ENCODE data around the gene RSBN1.
A peak's percentile ranks its signal among the peaks of the same experiment; 100 is the strongest.

The RSBN1 gene

DNA sequence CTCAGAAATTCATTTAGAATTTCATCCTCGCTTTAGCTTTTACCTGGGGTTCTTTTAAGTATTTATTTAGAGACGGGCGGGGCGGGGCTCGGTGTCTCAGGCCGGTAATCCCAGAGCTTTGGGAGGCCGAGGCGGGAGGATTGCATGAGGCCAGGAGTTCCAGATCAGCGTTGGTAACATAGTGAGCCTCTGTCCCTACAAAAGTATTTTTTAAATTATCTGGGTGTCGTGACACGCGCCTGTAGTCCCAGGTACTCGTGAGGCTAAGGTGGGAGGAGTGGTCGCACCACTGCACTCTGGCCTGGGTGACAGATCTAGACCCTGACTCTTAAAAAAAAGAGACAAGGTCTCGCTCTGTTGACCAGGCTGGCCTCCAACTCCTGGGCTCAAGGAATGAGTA is 942 bp upstream of the RSBN1 start:
- TF ChIP-seq, protein P1, sequence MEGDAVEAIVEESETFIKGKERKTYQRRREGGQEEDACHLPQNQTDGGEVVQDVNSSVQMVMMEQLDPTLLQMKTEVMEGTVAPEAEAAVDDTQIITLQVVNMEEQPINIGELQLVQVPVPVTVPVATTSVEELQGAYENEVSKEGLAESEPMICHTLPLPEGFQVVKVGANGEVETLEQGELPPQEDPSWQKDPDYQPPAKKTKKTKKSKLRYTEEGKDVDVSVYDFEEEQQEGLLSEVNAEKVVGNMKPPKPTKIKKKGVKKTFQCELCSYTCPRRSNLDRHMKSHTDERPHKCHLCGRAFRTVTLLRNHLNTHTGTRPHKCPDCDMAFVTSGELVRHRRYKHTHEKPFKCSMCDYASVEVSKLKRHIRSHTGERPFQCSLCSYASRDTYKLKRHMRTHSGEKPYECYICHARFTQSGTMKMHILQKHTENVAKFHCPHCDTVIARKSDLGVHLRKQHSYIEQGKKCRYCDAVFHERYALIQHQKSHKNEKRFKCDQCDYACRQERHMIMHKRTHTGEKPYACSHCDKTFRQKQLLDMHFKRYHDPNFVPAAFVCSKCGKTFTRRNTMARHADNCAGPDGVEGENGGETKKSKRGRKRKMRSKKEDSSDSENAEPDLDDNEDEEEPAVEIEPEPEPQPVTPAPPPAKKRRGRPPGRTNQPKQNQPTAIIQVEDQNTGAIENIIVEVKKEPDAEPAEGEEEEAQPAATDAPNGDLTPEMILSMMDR (IDR thresholded peaks at IDR 0.05; ENCODE audit: low read length, missing control alignments), result no peak
- no peak overlapping the region for H3K4me3 ChIP-seq (replicated peaks; ENCODE audit: low read depth, low read length)
- no peak for DNase-seq (ENCODE audit: low read depth)

DNA sequence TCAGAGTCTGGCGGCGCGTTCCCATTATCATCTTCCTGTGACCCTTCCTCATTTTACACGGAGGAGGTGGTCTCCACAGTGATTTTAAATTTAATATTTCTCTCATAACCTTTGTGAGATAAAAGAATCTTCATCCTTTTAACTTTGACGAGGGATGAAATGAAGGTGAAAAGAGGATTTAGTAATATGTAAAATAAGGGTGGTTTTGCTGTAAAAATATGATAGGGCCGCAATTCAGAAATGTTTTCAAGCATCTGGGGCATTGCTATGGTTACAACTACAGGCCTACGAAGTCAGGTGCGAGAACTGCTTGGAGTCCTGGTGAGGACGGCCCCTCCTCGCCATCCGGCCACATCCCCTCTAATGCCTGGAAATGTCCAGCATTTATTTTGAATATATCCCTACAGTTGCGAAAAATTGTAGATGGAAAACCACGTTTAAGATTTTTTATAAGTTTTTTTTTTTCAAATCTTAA is 422 bp upstream of the RSBN1 start:
- DNase-seq (ENCODE audit: low read depth), result no peak
- H3K4me3 ChIP-seq (replicated peaks; ENCODE audit: low read depth, low read length), result peak overlapping the region; percentile 56
- TF ChIP-seq, protein P1 (IDR thresholded peaks at IDR 0.05; ENCODE audit: low read length, missing control alignments), result no peak

DNA sequence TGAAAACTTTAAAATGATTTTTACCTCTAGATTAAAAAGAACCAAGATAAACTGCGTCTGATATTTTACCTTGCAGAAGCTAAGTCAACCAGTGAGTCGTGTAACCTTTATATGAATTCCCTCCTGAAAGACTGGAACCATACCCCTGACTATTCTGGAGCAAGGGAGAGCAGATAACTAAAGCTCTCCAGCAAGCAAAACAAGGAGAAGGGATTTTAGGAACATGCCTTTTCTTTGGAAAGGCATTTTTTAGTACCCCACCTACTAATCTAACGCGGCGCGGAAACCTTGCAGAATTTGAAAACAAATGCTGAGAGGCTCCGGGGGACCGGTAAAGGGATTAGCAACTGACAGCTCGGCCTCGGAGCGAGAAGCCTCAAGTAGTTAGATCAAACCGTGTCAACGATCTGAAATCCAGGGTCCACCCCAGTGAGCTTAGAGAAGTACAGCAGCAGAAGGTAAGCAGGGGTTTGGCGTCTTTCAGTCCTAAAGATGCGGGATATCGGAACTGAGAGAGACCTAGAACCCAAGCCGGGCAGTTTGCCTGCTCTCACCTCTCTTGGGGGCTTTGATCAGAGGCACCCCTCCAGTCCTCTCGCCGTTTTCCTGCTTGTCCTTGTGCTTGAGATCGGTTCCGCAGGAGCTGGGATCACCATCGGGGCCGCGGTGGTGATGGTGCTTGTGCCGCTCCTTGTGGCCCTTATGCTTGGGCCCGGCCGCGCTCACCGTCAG is 954 bp downstream of the RSBN1 start:
- H3K4me3 ChIP-seq (replicated peaks; ENCODE audit: low read depth, low read length), result peak overlapping the region; percentile 98
- TF ChIP-seq, protein P1 (IDR thresholded peaks at IDR 0.05; ENCODE audit: low read length, missing control alignments), result no peak
- peak; percentile 24 for DNase-seq (ENCODE audit: low read depth)

DNA sequence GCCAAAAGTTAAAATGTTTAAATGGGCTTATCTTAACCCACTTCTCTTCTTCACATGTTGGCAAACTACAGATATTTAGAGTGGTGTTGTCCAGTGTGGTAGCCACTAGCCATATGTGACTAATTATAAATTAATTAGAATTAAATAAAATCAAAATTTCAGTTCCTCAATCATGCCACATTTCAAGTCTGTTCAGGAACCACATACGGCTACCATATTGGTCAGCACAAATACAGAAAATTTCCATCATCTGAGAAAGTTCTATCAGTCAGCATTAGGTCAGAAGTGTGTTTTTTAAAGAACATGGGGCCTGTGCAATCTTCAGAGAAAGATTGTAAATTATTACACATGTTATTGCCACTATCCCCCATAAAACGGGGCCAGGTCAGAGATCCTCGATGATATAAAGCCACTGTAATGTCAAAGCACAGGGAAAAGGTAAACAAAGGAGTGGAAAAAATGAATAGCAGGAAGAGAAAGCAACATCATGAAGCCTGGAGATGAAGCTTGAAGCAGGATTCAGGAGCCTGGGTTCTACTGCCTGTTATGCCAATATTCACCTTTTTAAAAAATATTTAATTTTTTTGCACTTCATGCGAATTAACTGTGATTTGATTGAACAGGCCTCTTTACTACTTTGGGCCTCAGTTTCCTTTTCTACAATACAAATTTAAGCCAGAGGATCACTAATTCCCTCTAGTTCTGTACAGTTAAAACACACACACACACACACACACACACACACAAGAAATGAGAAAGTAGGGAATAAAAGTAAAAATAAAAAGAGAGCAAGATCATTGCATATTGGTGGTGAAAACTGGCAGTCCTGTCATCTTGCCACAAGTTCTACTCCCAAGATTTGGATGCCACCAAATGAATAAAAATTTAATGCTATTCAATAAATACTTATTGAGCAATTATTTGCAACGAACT is 2.3 kb downstream of the RSBN1 start:
- TF ChIP-seq, protein P1 (IDR thresholded peaks at IDR 0.05; ENCODE audit: low read length, missing control alignments), result no peak
- H3K4me3 ChIP-seq (replicated peaks; ENCODE audit: low read depth, low read length), result peak overlapping the region; percentile 98
- no peak for DNase-seq (ENCODE audit: low read depth)

DNA sequence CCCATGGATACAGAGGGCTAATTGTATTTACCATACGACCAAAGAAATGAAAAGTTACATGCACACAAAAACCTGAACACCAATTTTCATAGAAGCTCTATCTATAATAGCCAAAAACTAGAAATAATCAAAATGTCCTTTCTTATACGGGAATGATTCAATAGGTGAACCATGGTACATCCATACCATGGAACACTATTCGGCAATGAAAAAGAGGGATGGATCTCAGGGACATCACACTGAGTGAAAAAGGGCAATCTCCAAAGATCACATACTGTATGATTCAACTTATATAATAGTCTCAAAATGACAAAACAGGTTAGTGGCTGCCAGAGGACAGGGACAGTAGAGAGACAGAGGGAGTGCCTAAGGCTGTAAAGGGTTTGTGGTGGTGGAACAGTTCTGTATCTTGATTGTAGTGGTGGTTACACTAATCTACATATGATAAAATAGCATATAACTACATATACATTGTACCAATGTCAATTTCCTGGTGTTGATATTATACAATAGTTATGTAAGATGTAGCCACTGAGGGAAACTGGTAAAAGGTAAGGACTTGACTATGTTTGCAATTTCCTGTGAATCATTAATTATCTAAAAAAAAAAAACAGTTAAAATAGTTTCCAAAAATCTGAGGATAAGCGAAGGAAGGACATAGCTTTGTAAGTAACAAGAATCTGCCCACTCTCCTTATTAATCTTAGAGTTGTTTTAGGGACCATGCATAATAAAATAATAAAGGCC is 3.7 kb downstream of the RSBN1 start:
- peak; percentile 33 for DNase-seq (ENCODE audit: low read depth)
- H3K4me3 ChIP-seq (replicated peaks; ENCODE audit: low read depth, low read length), result no peak overlapping the region
- TF ChIP-seq, protein P1 (IDR thresholded peaks at IDR 0.05; ENCODE audit: low read length, missing control alignments), result no peak

DNA sequence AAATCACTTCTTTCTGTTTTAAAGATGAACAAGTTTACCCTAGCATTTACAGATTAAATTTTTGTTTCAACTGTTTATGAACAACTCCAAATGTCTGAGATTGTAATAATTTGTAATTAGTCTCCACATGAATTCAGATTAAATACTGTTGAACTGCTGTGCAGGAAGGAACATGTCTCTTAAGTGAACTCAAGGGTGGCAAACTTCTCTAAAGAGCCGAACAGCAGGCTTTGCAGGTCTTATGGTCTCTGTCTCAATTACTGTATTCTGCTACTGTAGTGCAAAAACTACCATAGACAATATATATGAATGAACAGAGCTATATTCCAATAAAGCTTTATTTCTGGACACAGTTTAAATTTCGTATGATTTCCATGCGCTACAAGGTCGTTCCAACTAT is 6.6 kb downstream of the RSBN1 start:
- no peak for DNase-seq (ENCODE audit: low read depth)
- H3K4me3 ChIP-seq (replicated peaks; ENCODE audit: low read depth, low read length), result no peak overlapping the region
- TF ChIP-seq, protein P1 (IDR thresholded peaks at IDR 0.05; ENCODE audit: low read length, missing control alignments), result no peak
